WTC11 (cell line): Measurements from ENCODE around the gene RCBTB2.

Experiments
- ATF2 ChIP-seq: sonication (generic); formaldehyde crosslinking; IDR thresholded peaks from 2 replicates; pipeline ENCODE4 v1.8.1; 2022; ENCODE audit warnings: low read depth, missing genetic modification reagents, borderline replicate concordance
- CTCF ChIP-seq: fragments of 200-600 bp; IDR thresholded peaks from 2 replicates; pipeline ENCODE4 v1.8.0; 2022; ENCODE audit warnings: antibody characterized with exemption
- NR2C2 ChIP-seq: sonication (generic); formaldehyde crosslinking; IDR thresholded peaks from 2 replicates; pipeline ENCODE4 v1.8.0; 2022; ENCODE audit warnings: mild to moderate bottlenecking, missing genetic modification reagents
- TF ChIP-seq, protein P1 (sequence below): sonication (generic); formaldehyde crosslinking; IDR thresholded peaks from 2 replicates; pipeline ENCODE4 v1.8.1; 2023; ENCODE audit warnings: mild to moderate bottlenecking, missing genetic modification reagents, moderate library complexity
- TF ChIP-seq, protein P2 (sequence below): sonication (generic); formaldehyde crosslinking; IDR thresholded peaks from 2 replicates; pipeline ENCODE4 v1.8.1; 2022; ENCODE audit warnings: mild to moderate bottlenecking, missing genetic modification reagents, moderate library complexity, borderline replicate concordance
- TF ChIP-seq, protein P3 (sequence below): fragments of 250-450 bp; sonication (Bioruptor Pico); conservative IDR thresholded peaks from 2 replicates; pipeline ENCODE4 v1.9.0; 2021; ENCODE audit warnings: mild to moderate bottlenecking

GRCh38 chr13:48493066-48493765 is 39.7 kb downstream of the RCBTB2 start:
- TF ChIP-seq, protein P1, sequence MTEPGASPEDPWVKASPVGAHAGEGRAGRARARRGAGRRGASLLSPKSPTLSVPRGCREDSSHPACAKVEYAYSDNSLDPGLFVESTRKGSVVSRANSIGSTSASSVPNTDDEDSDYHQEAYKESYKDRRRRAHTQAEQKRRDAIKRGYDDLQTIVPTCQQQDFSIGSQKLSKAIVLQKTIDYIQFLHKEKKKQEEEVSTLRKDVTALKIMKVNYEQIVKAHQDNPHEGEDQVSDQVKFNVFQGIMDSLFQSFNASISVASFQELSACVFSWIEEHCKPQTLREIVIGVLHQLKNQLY (CRISPR knock-in tag), result no peak
- TF ChIP-seq CTCF (no peak), ATF2 (CRISPR knock-in tag) (no peak), NR2C2 (CRISPR knock-in tag) (no peak)
- TF ChIP-seq, protein P2, sequence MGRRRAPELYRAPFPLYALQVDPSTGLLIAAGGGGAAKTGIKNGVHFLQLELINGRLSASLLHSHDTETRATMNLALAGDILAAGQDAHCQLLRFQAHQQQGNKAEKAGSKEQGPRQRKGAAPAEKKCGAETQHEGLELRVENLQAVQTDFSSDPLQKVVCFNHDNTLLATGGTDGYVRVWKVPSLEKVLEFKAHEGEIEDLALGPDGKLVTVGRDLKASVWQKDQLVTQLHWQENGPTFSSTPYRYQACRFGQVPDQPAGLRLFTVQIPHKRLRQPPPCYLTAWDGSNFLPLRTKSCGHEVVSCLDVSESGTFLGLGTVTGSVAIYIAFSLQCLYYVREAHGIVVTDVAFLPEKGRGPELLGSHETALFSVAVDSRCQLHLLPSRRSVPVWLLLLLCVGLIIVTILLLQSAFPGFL (CRISPR knock-in tag), result no peak
- TF ChIP-seq, protein P3, sequence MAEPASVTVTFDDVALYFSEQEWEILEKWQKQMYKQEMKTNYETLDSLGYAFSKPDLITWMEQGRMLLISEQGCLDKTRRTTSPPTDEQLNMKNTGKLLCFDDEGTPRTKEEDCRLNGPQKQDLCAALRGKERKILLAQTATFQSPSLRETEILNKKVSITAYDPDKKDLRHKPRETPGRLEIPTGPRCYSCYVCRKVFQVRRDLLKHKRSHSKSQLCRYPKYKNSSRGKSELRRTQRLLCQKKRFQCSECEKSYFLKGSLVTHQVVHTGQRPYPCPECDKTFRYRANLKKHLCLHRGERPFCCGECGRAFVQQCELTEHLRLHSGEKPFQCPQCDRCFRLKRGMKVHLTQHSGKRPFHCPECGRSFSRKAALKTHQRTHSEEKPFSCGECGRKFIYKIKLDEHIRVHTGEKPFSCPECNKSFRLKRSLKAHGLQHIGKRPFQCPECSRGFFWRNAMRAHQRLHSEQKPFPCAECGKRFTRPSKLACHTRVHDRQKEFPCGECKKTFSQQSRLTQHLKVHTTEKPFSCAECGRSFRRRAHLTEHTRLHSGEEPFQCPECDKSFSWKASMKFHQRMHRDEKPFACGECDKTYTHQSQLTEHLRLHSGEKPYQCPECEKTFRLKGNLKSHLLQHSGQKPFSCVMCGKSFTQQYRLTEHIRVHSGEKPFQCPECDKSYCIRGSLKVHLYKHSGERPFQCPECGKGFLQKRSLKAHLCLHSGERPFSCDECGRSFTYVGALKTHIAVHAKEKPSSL (CRISPR knock-in tag), result no peak
